Measurements from ENCODE around the gene MPZL3.

The MPZL3 gene

GRCh38 chr11:118224511-118225188 is 27.5 kb downstream of the MPZL3 start, which contains the start of gene JAML:
TSS of gene JAML (minus strand) at chr11:118225011. CDS start at chr11:118214866, 10,145 bp downstream.
- Histone ChIP-seq H3K27me3 (ENCODE audit: insufficient read depth, low read depth, severe bottlenecking) (no peaks in the 10 kb centered on the region), H3K27ac (no peak within 1 kb of the TSS), H3K36me3 (no peaks in the 10 kb centered on the region), H3K9me3 (ENCODE audit: severe bottlenecking) (no peaks in the 10 kb centered on the region), H3K4me3 (ENCODE audit: low read depth, low read length) (no peak within 1 kb of the TSS)
- no peak for DNase-seq
- TF ChIP-seq CTCF (IDR thresholded peaks at IDR 0.05; ENCODE audit: low read depth, low read length) = no peak

- Histone ChIP-seq H3K27ac (no peak overlapping the region), H3K4me3 (ENCODE audit: low read depth, low read length) (no peak overlapping the region), H3K36me3 (no peaks in the 10 kb centered on the region), H3K27me3 (ENCODE audit: insufficient read depth, low read depth, severe bottlenecking) (no peaks in the 10 kb centered on the region), H3K9me3 (ENCODE audit: severe bottlenecking) (no peaks in the 10 kb centered on the region)
- no peak for TF ChIP-seq CTCF (IDR thresholded peaks at IDR 0.05; ENCODE audit: low read depth, low read length)
- no peak for DNase-seq
Observed at GRCh38 chr11:118223992-118224391, 28.2 kb downstream of the MPZL3 start.

- Histone ChIP-seq H3K9me3 (ENCODE audit: severe bottlenecking) (no peaks in the 10 kb centered on the region), H3K27ac (no peak overlapping the region), H3K4me3 (ENCODE audit: low read depth, low read length) (no peak overlapping the region), H3K27me3 (ENCODE audit: insufficient read depth, low read depth, severe bottlenecking) (no peaks in the 10 kb centered on the region), H3K36me3 (no peaks in the 10 kb centered on the region)
- TF ChIP-seq CTCF (IDR thresholded peaks at IDR 0.05; ENCODE audit: low read depth, low read length) = no peak
- DNase-seq = no peak
Observed at GRCh38 chr11:118223570-118223969, 28.6 kb downstream of the MPZL3 start.

- no peak for TF ChIP-seq CTCF (IDR thresholded peaks at IDR 0.05; ENCODE audit: low read depth, low read length)
- H3K27me3 ChIP-seq (ENCODE audit: insufficient read depth, low read depth, severe bottlenecking) = no peaks in the 10 kb centered on the region
- DNase-seq = no peak
- H3K36me3 ChIP-seq = no peaks in the 10 kb centered on the region
- no peaks in the 10 kb centered on the region for H3K9me3 ChIP-seq (ENCODE audit: severe bottlenecking)
- no peak overlapping the region for H3K27ac ChIP-seq
- H3K4me3 ChIP-seq (ENCODE audit: low read depth, low read length) = no peak overlapping the region
Observed at GRCh38 chr11:118222437-118222836, 29.7 kb downstream of the MPZL3 start.

- no peak for TF ChIP-seq CTCF (IDR thresholded peaks at IDR 0.05; ENCODE audit: low read depth, low read length)
- H3K27ac ChIP-seq = no peak overlapping the region
- no peak for DNase-seq
- no peak overlapping the region for H3K4me3 ChIP-seq (ENCODE audit: low read depth, low read length)
- no peaks in the 10 kb centered on the region for H3K27me3 ChIP-seq (ENCODE audit: insufficient read depth, low read depth, severe bottlenecking)
- H3K36me3 ChIP-seq = no peaks in the 10 kb centered on the region
- no peaks in the 10 kb centered on the region for H3K9me3 ChIP-seq (ENCODE audit: severe bottlenecking)
Observed at GRCh38 chr11:118221419-118221818, 30.7 kb downstream of the MPZL3 start.

- no peak overlapping the region for H3K4me3 ChIP-seq (ENCODE audit: low read depth, low read length)
- no peaks in the 10 kb centered on the region for H3K27me3 ChIP-seq (ENCODE audit: insufficient read depth, low read depth, severe bottlenecking)
- no peaks in the 10 kb centered on the region for H3K36me3 ChIP-seq
- no peak for DNase-seq
- no peak for TF ChIP-seq CTCF (IDR thresholded peaks at IDR 0.05; ENCODE audit: low read depth, low read length)
- H3K9me3 ChIP-seq (ENCODE audit: severe bottlenecking) = no peaks in the 10 kb centered on the region
- H3K27ac ChIP-seq = no peak overlapping the region
Observed at GRCh38 chr11:118219732-118220131, 32.4 kb downstream of the MPZL3 start.

All from WERI-Rb-1 (cell line).